ENCODE measurements around the gene LRP5.

LRP5 gene

GRCh38 chr11:68271781-68272608 lies 40.4 kb upstream of the LRP5 start, which contains the start of gene C11orf24:
C11orf24 (minus strand) TSS chr11:68271973; CDS start chr11:68263767, 8,206 bp downstream.
- peak within 1 kb of the TSS; percentile 56 for H2BK15ac ChIP-seq (ENCODE audit: low read length)
- peak within 1 kb of the TSS; percentile 99 for H3K4me2 ChIP-seq (ENCODE audit: insufficient read depth, low read length, poor library complexity, severe bottlenecking)
- DNase-seq (ENCODE audit: low spot score) = peak; percentile 94
- peak within 1 kb of the TSS; percentile 73 for H3K27ac ChIP-seq (replicated peaks; ENCODE audit: low read length)
- H2AK5ac ChIP-seq (ENCODE audit: low read depth, low read length) = peak within 1 kb of the TSS; percentile 56
- peaks cover 9 to 22% of the 10 kb centered on the region in 2 donors for H3K36me3 ChIP-seq (replicated peaks in 1 of 2; ENCODE audit: control insufficient read depth in 2 of 2, insufficient read depth in 2 of 2, low read length in 2 of 2)
- peak within 1 kb of the TSS; percentile 83 for H2BK5ac ChIP-seq (ENCODE audit: low read length)
- no peaks in the 10 kb centered on the region for H3K27me3 ChIP-seq (ENCODE audit: control insufficient read depth in 3 of 3, insufficient read depth in 3 of 3, low read depth in 1 of 3, low read length in 3 of 3)
- H3K4me3 ChIP-seq (ENCODE audit: low read length in 2 of 2) = peak within 1 kb of the TSS; percentile 97
- WGBS, 2 donors (ENCODE audit: extremely low coverage in 2 of 2, insufficient read length in 2 of 2, insufficient replicate concordance in 1 of 2) = no CpG with 5 or more reads among the region's 71 CpGs
- H2BK120ac ChIP-seq (ENCODE audit: low read depth, low read length) = no peak within 1 kb of the TSS
- peak within 1 kb of the TSS; percentile 98 for H2AFZ ChIP-seq (ENCODE audit: low read length)
- H3K4me1 ChIP-seq (ENCODE audit: control insufficient read depth in 2 of 2, insufficient read depth in 1 of 2, low read depth in 1 of 2, low read length in 2 of 2) = peaks cover 4 to 6% of the 10 kb centered on the region in 2 donors
- H3K4ac ChIP-seq (ENCODE audit: low read length) = peak within 1 kb of the TSS; percentile 8
- peak within 1 kb of the TSS; percentile 99 for H3K18ac ChIP-seq (ENCODE audit: low read length)
- H3K9ac ChIP-seq (ENCODE audit: low read depth, low read length, poor library complexity) = peak within 1 kb of the TSS; percentile 94
- H2BK12ac ChIP-seq (ENCODE audit: low read length) = no peak within 1 kb of the TSS
- no peak within 1 kb of the TSS for H4K91ac ChIP-seq (ENCODE audit: low read depth, low read length, poor library complexity)
- no peak within 1 kb of the TSS for H4K8ac ChIP-seq (ENCODE audit: low read depth, low read length)
- H3K79me1 ChIP-seq (ENCODE audit: low read depth, low read length) = peaks cover 4% of the 10 kb centered on the region
- H3K23ac ChIP-seq (ENCODE audit: low read depth, low read length, poor library complexity) = peak within 1 kb of the TSS; percentile 98
- H3K14ac ChIP-seq (ENCODE audit: low read length) = peak within 1 kb of the TSS; percentile 58
- H3K9me3 ChIP-seq (replicated peaks in 1 of 2; ENCODE audit: control insufficient read depth in 2 of 2, insufficient read depth in 1 of 2, low read depth in 1 of 2, low read length in 2 of 2) = peaks cover 0 to 2% of the 10 kb centered on the region in 2 donors

GRCh38 chr11:68273026-68273738 lies 39.2 kb upstream of the LRP5 start:
- peaks cover 4% of the 10 kb centered on the region for H3K79me1 ChIP-seq (ENCODE audit: low read depth, low read length)
- H3K4me1 ChIP-seq (ENCODE audit: control insufficient read depth in 2 of 2, insufficient read depth in 1 of 2, low read depth in 1 of 2, low read length in 2 of 2) = peaks cover 4 to 6% of the 10 kb centered on the region in 2 donors
- no peak overlapping the region for H2AFZ ChIP-seq (ENCODE audit: low read length)
- peaks cover 0 to 2% of the 10 kb centered on the region in 2 donors for H3K9me3 ChIP-seq (replicated peaks in 1 of 2; ENCODE audit: control insufficient read depth in 2 of 2, insufficient read depth in 1 of 2, low read depth in 1 of 2, low read length in 2 of 2)
- no peak overlapping the region for H2BK5ac ChIP-seq (ENCODE audit: low read length)
- H4K91ac ChIP-seq (ENCODE audit: low read depth, low read length, poor library complexity) = no peak overlapping the region
- peaks cover 2 to 10% of the 10 kb centered on the region in 2 donors for H3K36me3 ChIP-seq (replicated peaks in 1 of 2; ENCODE audit: control insufficient read depth in 2 of 2, insufficient read depth in 2 of 2, low read length in 2 of 2)
- H3K27me3 ChIP-seq (ENCODE audit: control insufficient read depth in 3 of 3, insufficient read depth in 3 of 3, low read depth in 1 of 3, low read length in 3 of 3) = no peaks in the 10 kb centered on the region
- H2AK5ac ChIP-seq (ENCODE audit: low read depth, low read length) = no peak overlapping the region
- H2BK15ac ChIP-seq (ENCODE audit: low read length) = no peak overlapping the region
- no peak overlapping the region for H2BK12ac ChIP-seq (ENCODE audit: low read length)
- H2BK120ac ChIP-seq (ENCODE audit: low read depth, low read length) = no peak overlapping the region
- DNase-seq (ENCODE audit: low spot score) = no peak
- H3K4me3 ChIP-seq (ENCODE audit: low read length in 2 of 2) = peak overlapping the region in 1 of 2 donors; percentile 97
- no peak overlapping the region for H3K23ac ChIP-seq (ENCODE audit: low read depth, low read length, poor library complexity)
- H3K18ac ChIP-seq (ENCODE audit: low read length) = no peak overlapping the region
- no CpG with 5 or more reads among the region's 21 CpGs for WGBS, 2 donors (ENCODE audit: extremely low coverage in 2 of 2, insufficient read length in 2 of 2, insufficient replicate concordance in 1 of 2)
- H3K27ac ChIP-seq (replicated peaks; ENCODE audit: low read length) = no peak overlapping the region
- no peak overlapping the region for H4K8ac ChIP-seq (ENCODE audit: low read depth, low read length)
- no peak overlapping the region for H3K4me2 ChIP-seq (ENCODE audit: insufficient read depth, low read length, poor library complexity, severe bottlenecking)
- no peak overlapping the region for H3K4ac ChIP-seq (ENCODE audit: low read length)
- no peak overlapping the region for H3K14ac ChIP-seq (ENCODE audit: low read length)
- H3K9ac ChIP-seq (ENCODE audit: low read depth, low read length, poor library complexity) = no peak overlapping the region

GRCh38 chr11:68274306-68274705 lies 38.1 kb upstream of the LRP5 start:
- no peak overlapping the region for H2BK15ac ChIP-seq (ENCODE audit: low read length)
- no peak overlapping the region for H3K4me2 ChIP-seq (ENCODE audit: insufficient read depth, low read length, poor library complexity, severe bottlenecking)
- H3K4me3 ChIP-seq (ENCODE audit: low read length in 2 of 2) = no peak overlapping the region
- H3K4ac ChIP-seq (ENCODE audit: low read length) = no peak overlapping the region
- H2BK5ac ChIP-seq (ENCODE audit: low read length) = no peak overlapping the region
- H4K91ac ChIP-seq (ENCODE audit: low read depth, low read length, poor library complexity) = no peak overlapping the region
- no peak overlapping the region for H3K14ac ChIP-seq (ENCODE audit: low read length)
- H3K23ac ChIP-seq (ENCODE audit: low read depth, low read length, poor library complexity) = no peak overlapping the region
- no peak overlapping the region for H3K27ac ChIP-seq (replicated peaks; ENCODE audit: low read length)
- no peaks in the 10 kb centered on the region for H3K27me3 ChIP-seq (ENCODE audit: control insufficient read depth in 3 of 3, insufficient read depth in 3 of 3, low read depth in 1 of 3, low read length in 3 of 3)
- peaks cover 0 to 2% of the 10 kb centered on the region in 2 donors for H3K9me3 ChIP-seq (replicated peaks in 1 of 2; ENCODE audit: control insufficient read depth in 2 of 2, insufficient read depth in 1 of 2, low read depth in 1 of 2, low read length in 2 of 2)
- H3K4me1 ChIP-seq (ENCODE audit: control insufficient read depth in 2 of 2, insufficient read depth in 1 of 2, low read depth in 1 of 2, low read length in 2 of 2) = peaks cover 4 to 6% of the 10 kb centered on the region in 2 donors
- no peak overlapping the region for H2BK120ac ChIP-seq (ENCODE audit: low read depth, low read length)
- H3K36me3 ChIP-seq (replicated peaks in 1 of 2; ENCODE audit: control insufficient read depth in 2 of 2, insufficient read depth in 2 of 2, low read length in 2 of 2) = peaks cover 2 to 9% of the 10 kb centered on the region in 2 donors
- no peak overlapping the region for H2AK5ac ChIP-seq (ENCODE audit: low read depth, low read length)
- no peak for DNase-seq (ENCODE audit: low spot score)
- no peak overlapping the region for H2BK12ac ChIP-seq (ENCODE audit: low read length)
- no peak overlapping the region for H3K18ac ChIP-seq (ENCODE audit: low read length)
- WGBS, 2 donors (ENCODE audit: extremely low coverage in 2 of 2, insufficient read length in 2 of 2, insufficient replicate concordance in 1 of 2) = no CpG with 5 or more reads among the region's 1 CpG
- H4K8ac ChIP-seq (ENCODE audit: low read depth, low read length) = no peak overlapping the region
- H3K79me1 ChIP-seq (ENCODE audit: low read depth, low read length) = peaks cover 2% of the 10 kb centered on the region
- H3K9ac ChIP-seq (ENCODE audit: low read depth, low read length, poor library complexity) = no peak overlapping the region
- no peak overlapping the region for H2AFZ ChIP-seq (ENCODE audit: low read length)

Data from neuronal stem cell (in vitro differentiated cells).